HG03045 (cell line): ENCODE measurements around the gene ALOX5AP.

Source experiments
- ATAC-seq: cut with Tn5 transposase; IDR thresholded peaks from one replicate; pipeline ENCODE4 v1.9.1; 2021; ENCODE audit warnings: mild to moderate bottlenecking, moderate library complexity; ENCODE audit not compliant: unreplicated experiment

ALOX5AP gene

DNA sequence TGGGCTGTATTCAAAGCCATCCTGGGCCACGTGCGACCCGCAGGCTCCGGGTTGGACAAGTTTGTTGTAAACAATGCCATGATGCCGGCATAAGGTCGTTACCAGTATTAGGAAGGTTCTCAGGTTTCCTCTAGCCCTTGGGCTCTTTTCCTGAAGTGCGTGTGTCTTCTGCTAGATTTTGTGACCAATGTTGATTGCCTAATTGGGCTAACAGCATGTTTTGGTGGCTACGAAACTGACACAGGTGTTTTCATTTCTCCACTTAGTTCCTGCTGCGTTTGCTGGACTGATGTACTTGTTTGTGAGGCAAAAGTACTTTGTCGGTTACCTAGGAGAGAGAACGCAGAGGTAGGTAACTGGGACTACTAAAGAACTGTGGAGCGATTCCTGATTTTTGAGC, 20.3 kb downstream of the ALOX5AP start:
- ATAC-seq: no peak

DNA sequence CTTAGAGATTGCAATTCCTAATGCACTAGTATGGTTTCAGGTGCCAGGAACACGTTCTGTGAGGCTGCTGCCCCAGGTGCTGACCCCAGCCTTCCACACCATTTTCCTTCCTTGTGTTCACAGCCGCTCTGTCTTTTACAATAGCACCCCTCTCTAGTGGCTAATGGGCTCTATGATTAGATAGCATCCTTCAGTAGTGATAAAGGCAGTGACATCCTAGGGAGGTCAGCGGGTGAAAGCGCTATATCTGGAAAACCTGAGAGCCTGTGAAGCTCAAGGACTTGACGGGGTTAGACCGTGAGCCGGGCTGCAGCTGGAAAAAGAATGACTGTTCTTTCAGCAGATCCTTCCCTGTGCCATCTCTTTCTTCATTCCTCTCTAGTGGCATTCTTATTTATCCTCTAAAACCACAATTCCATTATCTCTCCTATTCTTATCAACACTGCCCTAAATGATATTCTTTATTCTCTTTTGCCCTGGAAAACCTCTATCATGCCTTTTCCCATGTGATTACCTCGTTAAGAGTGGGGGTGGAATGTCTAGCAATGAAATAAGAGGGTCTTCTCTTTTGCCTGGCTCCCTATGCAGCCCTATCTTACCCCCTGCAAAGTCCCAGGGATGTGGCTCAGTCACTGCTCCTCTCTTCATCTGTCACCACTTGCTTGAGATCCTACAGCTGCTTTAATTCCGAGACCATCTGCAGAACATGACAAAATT, 21.8 kb downstream of the ALOX5AP start:
- no peak for ATAC-seq

DNA sequence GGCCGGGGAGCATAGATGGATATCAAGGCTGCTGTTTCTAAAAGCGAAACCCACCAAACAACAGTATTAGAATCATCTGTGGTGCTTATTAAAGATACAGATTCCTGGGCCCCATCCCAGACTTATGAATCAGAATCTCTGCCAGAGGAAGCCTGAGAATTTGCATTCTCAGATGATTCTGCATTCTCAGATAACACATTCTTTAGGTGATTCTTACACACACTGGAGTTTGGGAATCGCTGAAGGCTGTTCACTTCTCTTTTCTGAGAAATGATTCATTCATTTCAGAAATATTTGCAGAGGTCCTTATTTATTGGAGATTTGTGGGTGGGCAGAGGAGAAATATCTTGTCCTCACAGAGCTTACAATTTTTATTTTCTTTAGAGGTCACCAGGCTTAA, 24.4 kb downstream of the ALOX5AP start:
- no peak for ATAC-seq

DNA sequence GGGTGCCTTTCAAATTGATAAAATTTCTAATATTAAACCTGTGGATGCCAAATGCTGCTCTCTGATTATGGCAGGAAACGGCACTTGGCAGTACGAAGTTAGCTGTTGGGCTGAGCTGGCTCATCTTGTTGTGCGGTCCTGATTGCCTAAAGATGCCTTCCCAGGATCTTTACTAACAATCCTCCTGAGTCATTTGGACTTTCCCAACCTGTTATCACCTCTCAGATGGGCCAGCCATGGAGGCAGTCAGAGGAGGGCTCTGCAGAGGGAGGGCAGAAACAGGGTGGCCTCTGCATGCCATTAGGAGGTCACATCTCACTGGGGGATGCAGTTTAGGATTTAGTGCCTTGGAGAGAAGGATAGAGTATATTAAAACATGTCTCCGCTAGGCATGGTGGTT, 27.3 kb downstream of the ALOX5AP start:
- ATAC-seq: no peak

DNA sequence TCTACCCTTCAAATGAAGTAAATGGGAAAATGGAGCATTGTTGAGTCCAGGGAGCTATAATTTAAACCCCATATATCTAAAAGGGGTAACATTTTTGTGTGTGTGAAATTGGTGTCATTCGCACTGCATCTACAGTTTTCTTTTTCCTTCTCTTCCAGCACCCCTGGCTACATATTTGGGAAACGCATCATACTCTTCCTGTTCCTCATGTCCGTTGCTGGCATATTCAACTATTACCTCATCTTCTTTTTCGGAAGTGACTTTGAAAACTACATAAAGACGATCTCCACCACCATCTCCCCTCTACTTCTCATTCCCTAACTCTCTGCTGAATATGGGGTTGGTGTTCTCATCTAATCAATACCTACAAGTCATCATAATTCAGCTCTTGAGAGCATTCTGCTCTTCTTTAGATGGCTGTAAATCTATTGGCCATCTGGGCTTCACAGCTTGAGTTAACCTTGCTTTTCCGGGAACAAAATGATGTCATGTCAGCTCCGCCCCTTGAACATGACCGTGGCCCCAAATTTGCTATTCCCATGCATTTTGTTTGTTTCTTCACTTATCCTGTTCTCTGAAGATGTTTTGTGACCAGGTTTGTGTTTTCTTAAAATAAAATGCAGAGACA, 28.6 kb downstream of the ALOX5AP start:
- no peak for ATAC-seq

- ATAC-seq: no peak
Measured at GRCh38 chr13:30766231-30766630, 30.9 kb downstream of the ALOX5AP start.

GRCh38 chr13:30770929-30771328, 35.6 kb downstream of the ALOX5AP start:
- ATAC-seq: no peak

GRCh38 chr13:30773561-30773960, 38.2 kb downstream of the ALOX5AP start:
- no peak for ATAC-seq

DNA sequence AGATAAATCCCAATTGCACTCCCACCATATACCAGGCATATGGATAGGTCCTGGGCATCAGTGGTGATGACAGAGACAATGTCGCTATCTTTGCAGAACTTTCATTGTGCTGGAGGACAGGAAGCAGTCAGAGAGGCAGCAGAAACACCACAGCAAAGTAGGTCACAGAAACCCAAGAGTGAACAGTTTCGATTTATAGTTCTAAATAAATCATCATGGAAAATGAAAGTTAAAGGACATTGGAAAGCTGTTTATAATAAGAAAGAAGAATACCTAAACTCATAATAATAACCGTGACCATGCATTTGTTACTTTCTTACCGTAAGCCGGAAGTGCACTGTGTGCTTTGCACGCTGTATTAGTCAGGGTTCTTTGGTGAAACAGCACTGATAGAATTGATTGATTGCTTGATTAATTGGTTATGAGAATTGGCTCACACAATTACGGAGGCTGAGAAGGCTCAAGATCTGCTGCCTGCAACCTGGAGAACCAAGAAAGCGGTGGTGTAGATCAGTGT, 38.9 kb downstream of the ALOX5AP start:
- ATAC-seq: no peak

- no peak for ATAC-seq
Measured at GRCh38 chr13:30776661-30777060, 41.3 kb downstream of the ALOX5AP start.

GRCh38 chr13:30779016-30779415, 43.7 kb downstream of the ALOX5AP start:
- no peak for ATAC-seq

DNA sequence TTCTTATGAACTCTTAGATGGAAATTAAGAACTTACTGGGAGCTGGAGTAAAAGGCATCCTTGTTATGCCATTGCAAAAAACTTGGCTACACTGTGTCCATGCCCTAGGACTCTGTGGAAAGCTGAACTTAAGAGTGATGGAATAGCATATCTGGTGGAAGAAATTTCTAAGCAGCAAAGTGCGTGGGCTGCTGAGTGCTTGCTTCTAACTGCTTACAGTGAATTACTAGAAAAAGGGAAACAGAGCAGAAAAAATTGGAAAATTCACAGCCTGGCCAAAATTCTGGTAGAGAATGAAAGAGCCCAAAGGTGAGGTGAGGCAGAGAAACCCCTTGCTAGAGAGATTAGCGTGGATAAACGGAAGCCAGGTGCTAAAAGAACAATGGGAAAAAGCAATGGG, 44.3 kb downstream of the ALOX5AP start:
- ATAC-seq: no peak

GRCh38 chr13:30780338-30780981, 45.1 kb downstream of the ALOX5AP start:
- no peak for ATAC-seq

DNA sequence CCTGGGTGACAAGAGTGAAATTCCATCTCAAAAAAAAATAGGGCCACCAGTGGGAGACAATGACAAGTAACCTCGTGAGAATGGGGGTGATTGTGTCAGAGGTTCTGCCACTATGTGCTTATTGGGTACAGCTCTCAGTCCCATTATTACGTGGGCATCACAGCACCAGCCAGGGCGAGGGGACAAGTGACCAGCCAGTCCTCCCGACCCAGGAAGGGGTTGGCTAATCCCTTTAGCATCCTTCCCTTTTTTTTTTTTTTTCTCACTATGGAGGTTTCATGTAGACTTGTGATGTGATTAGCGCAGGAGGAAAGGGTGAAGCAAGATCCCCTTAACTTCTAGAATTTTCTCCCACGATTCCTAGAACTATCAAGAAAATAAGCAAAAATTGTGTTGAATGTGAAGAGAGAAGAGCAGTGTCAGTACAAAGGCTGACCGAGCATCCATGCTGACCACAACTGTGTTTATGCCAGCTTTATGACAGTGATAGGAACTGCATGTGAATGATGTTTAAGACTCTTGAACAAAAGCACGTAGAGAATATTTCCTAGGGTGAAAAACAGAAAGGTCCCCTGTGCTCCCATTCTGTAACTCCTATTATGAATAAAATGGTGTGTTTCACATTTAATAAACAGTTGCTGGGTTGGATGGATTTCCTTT, 50.0 kb downstream of the ALOX5AP start:
- ATAC-seq: no peak

GRCh38 chr13:30786648-30787047, 51.3 kb downstream of the ALOX5AP start:
- ATAC-seq: no peak

GRCh38 chr13:30787738-30788525, 52.6 kb downstream of the ALOX5AP start:
- no peak for ATAC-seq

DNA sequence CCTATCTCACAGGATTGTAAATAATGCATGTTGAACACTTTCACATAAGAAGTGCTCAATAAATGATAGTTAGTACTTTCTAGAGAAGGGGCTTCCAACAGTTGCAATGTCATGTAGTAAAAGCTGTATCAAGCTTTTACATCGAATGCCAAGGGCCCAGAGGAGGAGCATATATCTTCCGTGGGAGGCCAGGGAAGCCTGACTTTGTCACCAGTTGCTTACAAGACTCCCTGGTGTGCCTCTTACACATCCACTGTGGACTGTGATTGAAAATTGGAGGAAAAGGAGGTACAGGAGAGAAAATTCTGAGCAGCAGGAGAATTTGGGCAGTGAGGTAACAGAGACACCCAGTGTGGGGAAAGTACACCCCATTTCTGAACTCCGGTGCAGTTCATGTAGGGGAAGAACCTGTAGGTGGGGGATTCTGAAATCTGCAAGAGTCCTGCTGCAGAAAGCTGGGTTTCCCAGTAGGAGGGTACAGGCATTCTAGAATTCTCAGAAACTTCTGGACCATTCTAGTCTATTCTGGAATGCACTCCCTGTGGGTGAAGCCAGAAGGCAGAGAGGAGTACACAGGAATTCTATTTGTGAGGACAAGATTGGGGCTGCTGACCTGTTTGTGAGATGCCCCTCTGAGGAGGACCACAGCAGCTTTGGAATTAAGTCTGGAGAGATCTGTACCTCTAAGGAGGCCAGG, 54.0 kb downstream of the ALOX5AP start:
- no peak for ATAC-seq

GRCh38 chr13:30790592-30790991, 55.2 kb downstream of the ALOX5AP start:
- no peak for ATAC-seq

DNA sequence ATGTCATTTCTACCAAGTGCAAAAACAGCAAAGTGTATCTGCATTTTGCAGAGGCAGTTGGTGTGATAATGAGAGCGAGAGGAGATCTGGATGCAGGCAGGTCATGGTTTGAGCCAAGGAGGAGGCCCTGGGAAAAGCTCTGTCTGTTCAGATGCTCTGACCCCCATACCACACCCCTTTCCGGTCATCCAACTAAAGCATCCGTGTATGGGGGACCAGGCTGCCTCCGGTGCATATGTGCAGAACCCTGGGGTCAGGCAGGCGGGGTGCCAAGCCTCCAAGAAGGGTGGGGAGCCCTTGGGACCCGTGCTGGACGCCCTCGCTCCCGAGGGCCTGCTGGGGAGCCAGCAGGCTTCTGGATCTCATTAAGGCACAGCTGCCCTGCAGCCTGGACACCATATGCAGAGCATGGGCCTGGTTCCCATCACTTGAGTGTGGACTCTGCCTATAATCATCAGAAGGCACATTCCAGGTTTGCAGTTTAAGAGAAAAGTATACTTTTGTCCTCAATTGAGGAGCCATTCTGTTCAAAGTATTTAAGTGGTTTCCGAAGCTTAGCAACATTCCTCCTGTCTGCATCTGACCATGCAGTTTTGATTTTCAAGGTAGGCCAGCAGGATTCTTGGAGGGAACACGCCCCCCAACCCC, 56.1 kb downstream of the ALOX5AP start:
- ATAC-seq: no peak
